Measurements from ENCODE around the gene G3BP1. TPM values are rescaled to one million over a fixed set of nuclear protein-coding genes. Genes with fewer than 3 reads are reported as not detected.
"Not testable (repeated sequence)": the region's sequence is repeated elsewhere in the genome, so short reads cannot be mapped to it uniquely, and the experiment has no call there.

G3BP1 gene
- total RNA-seq, 1 experiment from 2014 or later, result 290 TPM

- Histone ChIP-seq H3K27ac (ENCODE audit: low read length) (no peak overlapping the region), H3K4me3 (ENCODE audit: low read depth in 2 of 2, low read length in 2 of 2) (no peak overlapping the region), H3K27me3 (ENCODE audit: control insufficient read depth, insufficient read depth, low read length) (no peaks in the 10 kb centered on the region), H3K9me3 (ENCODE audit: control insufficient read depth, insufficient read depth, low read depth, low read length) (no peaks in the 10 kb centered on the region), H3K4me1 (ENCODE audit: control insufficient read depth, insufficient read depth, low read length) (peaks cover 31% of the 10 kb centered on the region), H3K36me3 (ENCODE audit: control insufficient read depth, insufficient read depth, low read length) (peaks cover 9% of the 10 kb centered on the region; the same call in 1 of the 2 replicates)
- ChIA-PET POLR2A (no interaction called here), CTCF (no interaction called here)
- in situ Hi-C loops (cut with HindIII; ENCODE audit: low pct_unique_long_range_greater_than_20kb, low sequenced_read_pairs), result no loop called here
- DNase-seq (ENCODE audit: low read depth, low spot score), result no peak
- TSS peak; percentile 0 for BruUV-seq (replicated peaks)
- intact Hi-C loops (cut with micrococcal nuclease; ENCODE audit: unreplicated experiment), result no loop called here
- TF ChIP-seq TCF7L2 (IDR thresholded peaks at IDR 0.05; ENCODE audit: low read depth, low read length), result no peak
- no peak for TF ChIP-seq POLR2AphosphoS5 (IDR thresholded peaks at IDR 0.05; ENCODE audit: low read depth, low read length)
- TF ChIP-seq REST (IDR thresholded peaks at IDR 0.05; ENCODE audit: insufficient read depth in 1 of 2, low read depth in 2 of 2, low read length in 1 of 2), result no peak
- TF ChIP-seq SIN3A (IDR thresholded peaks at IDR 0.05; ENCODE audit: borderline replicate concordance, insufficient read depth, low read depth, low read length), result no peak
- TF ChIP-seq CTCF (IDR thresholded peaks at IDR 0.05), result no peak
- no peak for ATAC-seq
These were observed 9.4 kb downstream of the G3BP1 start for GRCh38 chr5:151781201-151781600.

GRCh38 chr5:151783664-151784063 is 11.9 kb downstream of the G3BP1 start:
- H3K27me3 ChIP-seq (ENCODE audit: control insufficient read depth, insufficient read depth, low read length); H3K4me3 ChIP-seq (ENCODE audit: low read depth in 2 of 2, low read length in 2 of 2); BruUV-seq (replicated peaks); in situ Hi-C loops (cut with HindIII; ENCODE audit: low pct_unique_long_range_greater_than_20kb, low sequenced_read_pairs); intact Hi-C loops (cut with micrococcal nuclease; ENCODE audit: unreplicated experiment); POLR2A ChIA-PET; H3K9me3 ChIP-seq (ENCODE audit: control insufficient read depth, insufficient read depth, low read depth, low read length); H3K27ac ChIP-seq (ENCODE audit: low read length); H3K36me3 ChIP-seq (ENCODE audit: control insufficient read depth, insufficient read depth, low read length); CTCF ChIA-PET; DNase-seq (ENCODE audit: low read depth, low spot score); ATAC-seq: not testable (repeated sequence)
- H3K4me1 ChIP-seq (ENCODE audit: control insufficient read depth, insufficient read depth, low read length), result peaks cover 29% of the 10 kb centered on the region

GRCh38 chr5:151784141-151784540 is 12.4 kb downstream of the G3BP1 start:
- POLR2A ChIA-PET, result no interaction called here
- no peak overlapping the region for H3K27ac ChIP-seq (ENCODE audit: low read length)
- peaks cover 3% of the 10 kb centered on the region; the same call in 1 of the 2 replicates for H3K36me3 ChIP-seq (ENCODE audit: control insufficient read depth, insufficient read depth, low read length)
- no peaks in the 10 kb centered on the region for H3K27me3 ChIP-seq (ENCODE audit: control insufficient read depth, insufficient read depth, low read length)
- intact Hi-C loops (cut with micrococcal nuclease; ENCODE audit: unreplicated experiment) (no loop called here), in situ Hi-C loops (cut with HindIII; ENCODE audit: low pct_unique_long_range_greater_than_20kb, low sequenced_read_pairs) (no loop called here)
- no peaks in the 10 kb centered on the region for H3K9me3 ChIP-seq (ENCODE audit: control insufficient read depth, insufficient read depth, low read depth, low read length)
- no peak overlapping the region for H3K4me3 ChIP-seq (ENCODE audit: low read depth in 2 of 2, low read length in 2 of 2)
- peaks cover 29% of the 10 kb centered on the region for H3K4me1 ChIP-seq (ENCODE audit: control insufficient read depth, insufficient read depth, low read length)
- TF ChIP-seq REST (IDR thresholded peaks at IDR 0.05; ENCODE audit: insufficient read depth in 1 of 2, low read depth in 2 of 2, low read length in 1 of 2), result no peak
- no peak for TF ChIP-seq POLR2AphosphoS5 (IDR thresholded peaks at IDR 0.05; ENCODE audit: low read depth, low read length)
- no peak for TF ChIP-seq SIN3A (IDR thresholded peaks at IDR 0.05; ENCODE audit: borderline replicate concordance, insufficient read depth, low read depth, low read length)
- no peak for TF ChIP-seq TCF7L2 (IDR thresholded peaks at IDR 0.05; ENCODE audit: low read depth, low read length)
- no peak for TF ChIP-seq CTCF (IDR thresholded peaks at IDR 0.05)
- no peak for DNase-seq (ENCODE audit: low read depth, low spot score)
- no peak for ATAC-seq
- CTCF ChIA-PET, result no interaction called here
- BruUV-seq (replicated peaks), result no TSS peak

Measured in Panc1 (cell line).